Suprapubic skin (tissue), 4 donors: Measurements from ENCODE around the gene VPS41. TPM values are rescaled to one million over a fixed set of nuclear protein-coding genes. Genes with fewer than 3 reads are reported as not detected.

Source experiments
- DNase-seq, 2 donors: peaks; one replicate each; pipeline ENCODE4 v3.0.0-alpha.2; 2019; ENCODE audit warnings: low spot score in 2 of 2
- H3K27ac ChIP-seq: fragments of 200-600 bp; sonication (generic); one replicate; pipeline ENCODE4 v1.5.1; 2019
- H3K27me3 ChIP-seq: fragments of 200-600 bp; sonication (generic); one replicate; pipeline ENCODE4 v1.5.1; 2019
- H3K36me3 ChIP-seq: fragments of 200-600 bp; sonication (generic); one replicate; pipeline ENCODE4 v1.5.1; 2019
- H3K4me1 ChIP-seq: fragments of 200-600 bp; sonication (generic); one replicate; pipeline ENCODE4 v1.5.1; 2019
- H3K4me3 ChIP-seq: fragments of 200-600 bp; sonication (generic); one replicate; pipeline ENCODE4 v1.5.1; 2019; ENCODE audit warnings: mild to moderate bottlenecking
- H3K9me3 ChIP-seq: fragments of 200-600 bp; sonication (generic); one replicate; pipeline ENCODE4 v1.5.1; 2019
- EP300 ChIP-seq: sonication (generic); formaldehyde crosslinking; IDR thresholded peaks from one replicate; pipeline ENCODE4 v1.6.1; 2017; ENCODE audit warnings: antibody characterized with exemption
- POLR2A ChIP-seq, 2 donors: fragments of 450-650 bp; IDR thresholded peaks; one replicate each; pipeline ENCODE4 v1.6.1; 2017; ENCODE audit warnings: antibody characterized with exemption in 2 of 2, mild to moderate bottlenecking in 2 of 2, moderate library complexity in 2 of 2
- POLR2AphosphoS5 ChIP-seq, 3 donors: sonication (generic); formaldehyde crosslinking; IDR thresholded peaks; one replicate each; pipeline ENCODE4 v1.6.1; 2017; ENCODE audit warnings: antibody characterized with exemption in 3 of 3
- WGBS: methylation state at CpG from one replicate; pipeline ENCODE4 v1.1.5; 2018; 5-methylcytosine and 5-hydroxymethylcytosine counted together
- total RNA-seq, 4 donors: library from RNA; depleted of rRNA; stranded (reverse); fragments of >200 nt; gene quantifications; one replicate each; pipeline ENCODE4 v1.1.0, GENCODE V29; 2016
- TF ChIP-seq, protein P1 (sequence below), 2 donors: fragments of 200-600 bp in 1 of 2; fragments of 450-650 bp in 1 of 2; sonication (generic) in 1 of 2; IDR thresholded peaks; one replicate each; pipeline ENCODE4 v1.5.1; 2016 to 2019; ENCODE audit warnings: antibody characterized with exemption in 2 of 2, mild to moderate bottlenecking in 1 of 2, moderate library complexity in 1 of 2

Gene VPS41
- total RNA-seq, 4 donors from 2014 or later, result 28.6 to 65.5 (median 38.1) TPM

DNA sequence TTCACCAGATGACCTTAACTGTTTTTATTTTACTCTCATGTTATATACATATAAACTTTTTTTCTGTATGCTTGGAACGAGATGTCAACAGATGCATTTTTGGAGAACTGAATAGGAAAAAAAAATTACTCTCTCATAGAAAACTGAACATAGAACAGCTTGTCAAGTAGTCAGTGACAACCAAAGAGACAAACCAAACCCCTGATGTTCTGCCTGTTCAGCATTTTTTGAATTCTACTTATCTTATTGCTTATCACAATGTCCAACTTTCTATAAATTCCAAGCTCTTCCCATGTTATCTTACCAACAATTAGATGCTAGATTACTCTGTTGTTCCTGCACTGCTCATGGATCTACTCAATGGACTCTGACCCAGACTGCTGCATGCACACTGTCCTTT, 95.2 kb downstream of the VPS41 start:
- TF ChIP-seq, protein P1, sequence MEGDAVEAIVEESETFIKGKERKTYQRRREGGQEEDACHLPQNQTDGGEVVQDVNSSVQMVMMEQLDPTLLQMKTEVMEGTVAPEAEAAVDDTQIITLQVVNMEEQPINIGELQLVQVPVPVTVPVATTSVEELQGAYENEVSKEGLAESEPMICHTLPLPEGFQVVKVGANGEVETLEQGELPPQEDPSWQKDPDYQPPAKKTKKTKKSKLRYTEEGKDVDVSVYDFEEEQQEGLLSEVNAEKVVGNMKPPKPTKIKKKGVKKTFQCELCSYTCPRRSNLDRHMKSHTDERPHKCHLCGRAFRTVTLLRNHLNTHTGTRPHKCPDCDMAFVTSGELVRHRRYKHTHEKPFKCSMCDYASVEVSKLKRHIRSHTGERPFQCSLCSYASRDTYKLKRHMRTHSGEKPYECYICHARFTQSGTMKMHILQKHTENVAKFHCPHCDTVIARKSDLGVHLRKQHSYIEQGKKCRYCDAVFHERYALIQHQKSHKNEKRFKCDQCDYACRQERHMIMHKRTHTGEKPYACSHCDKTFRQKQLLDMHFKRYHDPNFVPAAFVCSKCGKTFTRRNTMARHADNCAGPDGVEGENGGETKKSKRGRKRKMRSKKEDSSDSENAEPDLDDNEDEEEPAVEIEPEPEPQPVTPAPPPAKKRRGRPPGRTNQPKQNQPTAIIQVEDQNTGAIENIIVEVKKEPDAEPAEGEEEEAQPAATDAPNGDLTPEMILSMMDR (IDR thresholded peaks at IDR 0.05), result no peak
- TF ChIP-seq POLR2A (IDR thresholded peaks at IDR 0.05), result no peak
- no peak for TF ChIP-seq EP300
- TF ChIP-seq POLR2AphosphoS5 (IDR thresholded peaks at IDR 0.05), result no peak
- H3K4me1 ChIP-seq, result no peaks in the 10 kb centered on the region
- peaks cover 15% of the 10 kb centered on the region for H3K36me3 ChIP-seq
- DNase-seq, result no peak
- no peak overlapping the region for H3K27ac ChIP-seq
- no peaks in the 10 kb centered on the region for H3K9me3 ChIP-seq
- H3K27me3 ChIP-seq, result no peaks in the 10 kb centered on the region
- 80% methylated on average over 1 of the region's 1 CpG for WGBS
- no peak overlapping the region for H3K4me3 ChIP-seq

DNA sequence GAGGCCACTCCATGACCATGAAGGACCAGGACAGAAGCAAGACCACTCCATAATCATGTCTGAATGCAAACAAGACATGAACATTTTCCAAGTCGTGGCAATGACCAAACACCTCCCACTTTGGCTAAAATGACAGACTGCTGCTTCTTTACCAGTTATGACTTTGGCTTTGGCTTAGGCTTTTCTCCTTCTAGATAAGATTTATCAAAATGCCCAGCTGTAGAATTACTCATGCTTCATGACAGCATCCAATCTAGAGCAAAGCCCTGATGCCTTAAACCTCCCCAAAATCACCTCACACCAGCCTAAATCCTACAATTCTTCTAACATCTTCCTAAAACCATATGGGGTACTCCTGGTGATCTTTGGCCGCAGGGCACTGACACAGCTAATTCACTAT, 102.1 kb downstream of the VPS41 start:
- no peaks in the 10 kb centered on the region for H3K9me3 ChIP-seq
- no peak overlapping the region for H3K4me3 ChIP-seq
- no peak for DNase-seq
- H3K4me1 ChIP-seq, result no peaks in the 10 kb centered on the region
- 89% methylated on average over 2 of the region's 2 CpGs for WGBS
- TF ChIP-seq, protein P1 (IDR thresholded peaks at IDR 0.05), result no peak
- TF ChIP-seq POLR2AphosphoS5 (IDR thresholded peaks at IDR 0.05) (no peak), POLR2A (IDR thresholded peaks at IDR 0.05) (no peak), EP300 (no peak)
- no peaks in the 10 kb centered on the region for H3K36me3 ChIP-seq
- no peak overlapping the region for H3K27ac ChIP-seq
- H3K27me3 ChIP-seq, result no peaks in the 10 kb centered on the region

DNA sequence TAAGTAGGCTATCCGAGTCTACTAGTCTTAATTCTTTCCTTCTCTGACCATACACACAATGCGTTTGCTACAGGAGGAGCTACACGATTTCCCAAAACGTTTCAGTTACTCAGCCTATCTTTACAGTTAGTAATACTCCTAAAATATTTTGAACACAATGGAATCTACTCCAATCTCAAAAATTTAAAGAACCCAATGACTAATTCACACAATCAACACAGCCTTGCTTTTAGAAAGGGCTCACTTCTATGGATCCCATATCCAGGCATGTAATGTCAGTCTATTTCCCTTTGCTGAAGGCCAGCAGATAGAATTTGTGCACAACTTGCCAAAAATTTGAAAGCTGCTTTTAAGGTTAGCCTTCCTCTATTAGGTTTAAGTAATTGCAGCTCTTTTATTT, 107.2 kb downstream of the VPS41 start:
- TF ChIP-seq EP300, result no peak
- no peak for TF ChIP-seq POLR2A (IDR thresholded peaks at IDR 0.05)
- TF ChIP-seq, protein P1 (IDR thresholded peaks at IDR 0.05), result no peak
- TF ChIP-seq POLR2AphosphoS5 (IDR thresholded peaks at IDR 0.05), result no peak
- WGBS, result 59% methylated on average over 4 of the region's 4 CpGs
- Histone ChIP-seq H3K27ac (no peak overlapping the region), H3K9me3 (no peaks in the 10 kb centered on the region), H3K4me3 (no peak overlapping the region), H3K36me3 (no peaks in the 10 kb centered on the region), H3K4me1 (no peaks in the 10 kb centered on the region), H3K27me3 (no peaks in the 10 kb centered on the region)
- DNase-seq, result no peak

DNA sequence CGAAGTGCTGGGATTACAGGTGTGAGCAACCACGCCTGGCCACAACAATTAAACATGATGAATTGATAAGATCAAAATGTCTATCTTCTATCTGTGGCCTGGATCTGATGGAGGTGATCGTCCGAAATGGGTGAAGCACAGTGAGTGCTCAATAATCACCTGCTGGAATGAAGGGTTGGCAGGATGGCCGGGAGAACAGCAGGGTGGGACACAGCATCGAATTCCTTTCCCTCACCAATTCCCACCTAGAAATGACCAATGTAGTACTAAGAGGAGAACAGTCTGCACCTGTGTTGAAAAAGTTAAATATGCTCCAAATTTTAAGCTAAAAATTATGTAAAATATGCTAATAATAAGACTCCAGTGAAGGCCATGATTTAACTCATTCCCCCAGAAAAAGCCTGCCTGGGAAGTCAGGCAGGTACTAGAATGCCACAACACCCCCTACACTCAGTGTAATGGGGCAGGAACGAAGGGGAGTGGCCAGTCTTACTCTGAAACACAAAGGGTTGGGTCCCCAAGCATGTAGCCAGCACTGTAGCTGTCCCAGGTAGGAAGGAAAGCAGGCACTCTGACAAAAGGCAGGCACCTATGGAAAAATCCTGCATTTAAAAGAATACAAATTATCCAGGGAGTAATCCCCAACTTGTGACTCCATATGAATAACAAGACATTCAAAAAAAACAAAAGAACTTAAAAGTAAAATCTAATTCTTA, 110.3 kb downstream of the VPS41 start:
- H3K4me3 ChIP-seq, result no peak overlapping the region
- no peak for DNase-seq
- peaks cover 17% of the 10 kb centered on the region for H3K36me3 ChIP-seq
- H3K27me3 ChIP-seq, result no peaks in the 10 kb centered on the region
- H3K27ac ChIP-seq, result no peak overlapping the region
- TF ChIP-seq POLR2A (IDR thresholded peaks at IDR 0.05) (no peak), EP300 (no peak), POLR2AphosphoS5 (IDR thresholded peaks at IDR 0.05) (no peak)
- TF ChIP-seq, protein P1 (IDR thresholded peaks at IDR 0.05), result no peak
- no peaks in the 10 kb centered on the region for H3K9me3 ChIP-seq
- 93% methylated on average over 7 of the region's 7 CpGs for WGBS
- no peaks in the 10 kb centered on the region for H3K4me1 ChIP-seq

DNA sequence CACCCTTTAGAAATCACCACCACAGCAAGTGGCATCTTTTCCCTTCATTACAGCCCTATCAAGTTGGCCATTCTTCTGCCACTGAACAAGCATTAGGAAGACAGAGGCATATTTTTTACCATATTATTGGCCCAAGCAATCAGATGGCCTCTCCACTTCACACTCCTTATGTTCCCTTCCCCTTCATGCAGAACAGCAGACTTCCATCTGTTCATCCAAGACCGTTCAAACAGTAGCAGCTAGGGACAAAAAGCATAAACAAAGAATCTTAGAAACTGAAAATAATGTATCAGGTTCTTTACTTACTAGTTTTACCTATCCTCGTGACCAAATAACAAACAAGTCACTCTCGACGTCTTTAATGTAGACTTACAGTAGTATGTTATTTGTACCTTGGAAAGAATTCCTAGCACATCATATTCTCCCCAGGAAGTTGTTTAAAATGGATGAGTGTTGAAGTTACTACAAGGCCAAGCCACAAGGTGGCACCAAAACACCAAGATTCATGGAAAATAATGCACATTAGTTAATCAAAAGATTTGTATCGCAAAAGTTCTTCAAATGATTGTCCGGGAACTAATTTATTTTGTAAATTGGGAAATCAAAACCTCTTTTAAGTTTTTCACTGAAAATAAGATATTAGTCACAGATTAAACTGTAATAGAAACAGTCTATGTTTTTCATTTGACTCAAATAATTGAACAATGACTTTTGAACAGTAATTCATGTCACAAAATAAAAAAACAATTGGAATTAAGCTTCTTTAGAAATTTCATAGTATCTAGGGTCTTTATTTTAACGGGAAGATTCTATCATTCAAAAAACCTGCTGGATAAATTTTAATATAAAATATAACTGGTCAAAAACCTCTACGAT, 112.1 kb downstream of the VPS41 start:
- Histone ChIP-seq H3K36me3 (peaks cover 34% of the 10 kb centered on the region), H3K27ac (no peak overlapping the region), H3K27me3 (no peaks in the 10 kb centered on the region), H3K4me1 (no peaks in the 10 kb centered on the region), H3K9me3 (no peaks in the 10 kb centered on the region), H3K4me3 (no peak overlapping the region)
- no peak for DNase-seq
- no peak for TF ChIP-seq EP300
- TF ChIP-seq POLR2AphosphoS5 (IDR thresholded peaks at IDR 0.05), result no peak
- TF ChIP-seq, protein P1 (IDR thresholded peaks at IDR 0.05), result peak; percentile 50 to 64
- WGBS, result 32% methylated on average over 8 of the region's 8 CpGs
